ENCODE data around the gene SLC37A4.
"Not testable (repeated sequence)": the region's sequence is repeated elsewhere in the genome, so short reads cannot be mapped to it uniquely, and the experiment has no call there.

SLC37A4 gene

GRCh38 chr11:119016216-119017009 lies 14.3 kb downstream of the SLC37A4 start:
- no peak for DNase-seq

GRCh38 chr11:119015054-119015611 lies 15.5 kb downstream of the SLC37A4 start:
- no peak for DNase-seq

GRCh38 chr11:119014209-119014924 lies 16.3 kb downstream of the SLC37A4 start:
- no peak for DNase-seq

GRCh38 chr11:119012629-119013170 lies 18.0 kb downstream of the SLC37A4 start:
- DNase-seq: no peak

- no peak for DNase-seq
Measured at GRCh38 chr11:119011476-119012053, 19.1 kb downstream of the SLC37A4 start.

GRCh38 chr11:119006656-119007055 lies 24.0 kb downstream of the SLC37A4 start:
- no peak for DNase-seq

GRCh38 chr11:119000906-119001305 lies 29.8 kb downstream of the SLC37A4 start:
- peak; percentile 55 for DNase-seq

GRCh38 chr11:118998822-118999221 lies 31.9 kb downstream of the SLC37A4 start:
- peak; percentile 70 for DNase-seq

- DNase-seq: no peak
Measured at GRCh38 chr11:118998388-118998717, 32.3 kb downstream of the SLC37A4 start.

- peak; percentile 84 for DNase-seq
Measured at GRCh38 chr11:118997627-118998387, 32.9 kb downstream of the SLC37A4 start, which contains the start of gene CENATAC. Gene CENATAC (plus strand): TSS chr11:118998138. CDS start chr11:118998198, 60 bp downstream.

GRCh38 chr11:118996926-118997626 lies 33.6 kb downstream of the SLC37A4 start:
- peak; percentile 45 for DNase-seq

- not testable (repeated sequence) for DNase-seq
Measured at GRCh38 chr11:118991486-118992038, 39.1 kb downstream of the SLC37A4 start.

GRCh38 chr11:118988280-118988679 lies 42.4 kb downstream of the SLC37A4 start:
- no peak for DNase-seq

GRCh38 chr11:118984825-118985224 lies 45.9 kb downstream of the SLC37A4 start:
- DNase-seq: no peak

- not testable (repeated sequence) for DNase-seq
Measured at GRCh38 chr11:118984337-118984736, 46.3 kb downstream of the SLC37A4 start.

GRCh38 chr11:118980191-118980881 lies 50.3 kb downstream of the SLC37A4 start:
- DNase-seq: no peak

GRCh38 chr11:118979434-118979833 lies 51.2 kb downstream of the SLC37A4 start:
- no peak for DNase-seq

- DNase-seq: no peak
Measured at GRCh38 chr11:118975771-118976709, 54.6 kb downstream of the SLC37A4 start.

All from fibroblast of upper back skin (primary cell).